Measurements from ENCODE around the gene FGF14. TPM values are rescaled to one million over a fixed set of nuclear protein-coding genes. Genes with fewer than 3 reads are reported as not detected.

Gene FGF14
- total RNA-seq, 1 donor from 2014 or later, result not detected

DNA sequence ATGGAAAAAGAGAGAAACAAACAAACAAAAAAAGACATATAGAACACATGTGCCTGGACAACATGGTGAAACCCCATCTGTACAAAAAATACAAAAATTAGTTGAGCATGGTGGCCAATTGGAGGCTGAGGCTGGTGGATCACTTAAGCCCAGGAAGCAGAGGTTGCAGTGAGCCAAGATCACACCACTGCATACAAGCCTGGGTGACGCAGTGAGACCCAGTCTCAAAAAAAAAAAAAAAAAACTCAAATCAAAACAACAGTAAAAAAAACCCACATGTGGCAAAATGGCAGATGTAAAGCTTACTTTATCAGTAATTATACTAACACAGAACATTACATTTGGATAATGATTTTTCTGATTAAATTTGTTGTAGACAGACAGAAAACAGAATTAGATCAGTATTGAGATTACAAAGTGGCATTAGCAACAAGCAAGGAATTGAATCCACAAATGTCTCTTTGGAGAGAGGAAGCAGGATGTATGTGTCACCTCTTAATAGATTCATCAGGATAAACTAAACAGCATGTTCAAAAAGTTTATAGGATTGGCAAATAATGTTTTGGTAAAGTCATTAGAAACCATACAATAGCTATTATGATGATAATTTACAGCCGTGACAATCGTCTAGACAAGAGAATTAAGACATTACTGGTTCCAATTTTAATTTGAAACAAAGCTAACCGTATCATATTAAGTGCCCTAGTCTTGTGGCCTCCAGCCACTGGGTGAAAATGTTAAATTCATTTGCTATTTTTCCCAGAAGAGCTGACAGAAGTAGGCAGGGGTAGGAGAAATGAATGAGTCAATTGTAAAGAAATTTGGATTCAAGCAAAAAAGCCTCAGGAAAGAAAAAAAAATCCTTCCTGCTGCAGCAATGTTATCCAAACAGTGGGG is 206.0 kb downstream of the FGF14 start:
- H3K4me3 ChIP-seq, result no peak overlapping the region
- no peaks in the 10 kb centered on the region for H3K4me1 ChIP-seq
- H3K27me3 ChIP-seq, result no peaks in the 10 kb centered on the region
- intact Hi-C loops (cut with DNase I), result loop anchor here (5.0 kb wide), 1 partner anchor 261 kb away; no protein-coding TSS in a partner anchor
- no peaks in the 10 kb centered on the region for H3K9me3 ChIP-seq
- H3K27ac ChIP-seq, result no peak overlapping the region
- TF ChIP-seq, protein P1, sequence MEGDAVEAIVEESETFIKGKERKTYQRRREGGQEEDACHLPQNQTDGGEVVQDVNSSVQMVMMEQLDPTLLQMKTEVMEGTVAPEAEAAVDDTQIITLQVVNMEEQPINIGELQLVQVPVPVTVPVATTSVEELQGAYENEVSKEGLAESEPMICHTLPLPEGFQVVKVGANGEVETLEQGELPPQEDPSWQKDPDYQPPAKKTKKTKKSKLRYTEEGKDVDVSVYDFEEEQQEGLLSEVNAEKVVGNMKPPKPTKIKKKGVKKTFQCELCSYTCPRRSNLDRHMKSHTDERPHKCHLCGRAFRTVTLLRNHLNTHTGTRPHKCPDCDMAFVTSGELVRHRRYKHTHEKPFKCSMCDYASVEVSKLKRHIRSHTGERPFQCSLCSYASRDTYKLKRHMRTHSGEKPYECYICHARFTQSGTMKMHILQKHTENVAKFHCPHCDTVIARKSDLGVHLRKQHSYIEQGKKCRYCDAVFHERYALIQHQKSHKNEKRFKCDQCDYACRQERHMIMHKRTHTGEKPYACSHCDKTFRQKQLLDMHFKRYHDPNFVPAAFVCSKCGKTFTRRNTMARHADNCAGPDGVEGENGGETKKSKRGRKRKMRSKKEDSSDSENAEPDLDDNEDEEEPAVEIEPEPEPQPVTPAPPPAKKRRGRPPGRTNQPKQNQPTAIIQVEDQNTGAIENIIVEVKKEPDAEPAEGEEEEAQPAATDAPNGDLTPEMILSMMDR (IDR thresholded peaks at IDR 0.05), result no peak
- no peak for DNase-seq (ENCODE audit: low spot score in 2 of 2)
- H3K36me3 ChIP-seq, result no peaks in the 10 kb centered on the region

DNA sequence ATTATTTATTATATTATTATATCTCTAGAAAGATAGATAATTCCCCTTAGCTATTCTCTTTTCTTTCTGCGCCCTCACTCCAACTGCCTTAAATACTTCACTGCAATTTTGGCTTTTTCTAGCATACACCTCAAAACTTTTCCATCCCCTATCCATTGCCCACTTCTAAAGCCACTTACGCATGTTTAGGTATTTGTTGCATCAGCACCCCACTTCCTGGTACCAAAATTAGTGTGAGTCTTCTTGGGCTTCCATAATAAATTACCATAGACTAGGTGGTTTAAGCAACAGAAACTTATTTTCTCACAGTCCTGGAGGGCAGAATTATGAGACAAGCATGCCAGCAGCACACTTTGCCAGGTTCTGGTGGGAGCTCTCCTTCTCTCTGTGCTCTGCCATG is 209.0 kb downstream of the FGF14 start:
- no peaks in the 10 kb centered on the region for H3K36me3 ChIP-seq
- TF ChIP-seq, protein P1 (IDR thresholded peaks at IDR 0.05), result no peak
- intact Hi-C loops (cut with DNase I), result no loop called here
- H3K9me3 ChIP-seq, result no peaks in the 10 kb centered on the region
- no peaks in the 10 kb centered on the region for H3K4me1 ChIP-seq
- H3K4me3 ChIP-seq, result no peak overlapping the region
- no peak for DNase-seq (ENCODE audit: low spot score in 2 of 2)
- no peak overlapping the region for H3K27ac ChIP-seq
- no peaks in the 10 kb centered on the region for H3K27me3 ChIP-seq

DNA sequence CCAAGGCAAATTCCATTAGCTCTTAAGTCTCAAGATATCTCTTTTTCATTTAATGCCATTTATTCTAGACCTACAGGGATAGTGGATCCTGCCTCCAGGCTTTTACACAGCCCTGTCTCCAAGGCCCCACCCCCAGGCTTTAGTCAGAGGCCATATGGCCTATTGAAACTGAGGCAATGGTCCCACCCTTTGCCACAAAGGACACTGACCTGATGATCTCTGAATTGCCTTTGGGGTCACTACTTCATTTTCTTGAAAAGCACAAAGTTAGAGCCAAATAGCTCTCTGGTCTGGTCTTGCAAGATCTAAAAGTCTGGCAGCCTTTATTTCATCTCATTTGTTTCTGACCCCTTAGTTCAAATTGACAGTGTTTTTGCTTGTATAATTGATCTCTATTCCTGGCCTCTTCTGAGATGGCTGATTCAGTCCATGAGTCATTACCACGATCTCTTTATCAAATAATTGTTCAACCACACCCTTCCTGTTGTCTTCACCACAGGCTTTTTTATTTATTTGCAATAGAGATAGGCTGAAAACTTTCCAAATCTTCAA is 209.8 kb downstream of the FGF14 start:
- intact Hi-C loops (cut with DNase I), result no loop called here
- H3K27ac ChIP-seq, result no peak overlapping the region
- H3K9me3 ChIP-seq, result no peaks in the 10 kb centered on the region
- DNase-seq (ENCODE audit: low spot score in 2 of 2), result no peak
- no peaks in the 10 kb centered on the region for H3K4me1 ChIP-seq
- TF ChIP-seq, protein P1 (IDR thresholded peaks at IDR 0.05), result no peak
- H3K27me3 ChIP-seq, result no peaks in the 10 kb centered on the region
- H3K36me3 ChIP-seq, result no peaks in the 10 kb centered on the region
- no peak overlapping the region for H3K4me3 ChIP-seq

DNA sequence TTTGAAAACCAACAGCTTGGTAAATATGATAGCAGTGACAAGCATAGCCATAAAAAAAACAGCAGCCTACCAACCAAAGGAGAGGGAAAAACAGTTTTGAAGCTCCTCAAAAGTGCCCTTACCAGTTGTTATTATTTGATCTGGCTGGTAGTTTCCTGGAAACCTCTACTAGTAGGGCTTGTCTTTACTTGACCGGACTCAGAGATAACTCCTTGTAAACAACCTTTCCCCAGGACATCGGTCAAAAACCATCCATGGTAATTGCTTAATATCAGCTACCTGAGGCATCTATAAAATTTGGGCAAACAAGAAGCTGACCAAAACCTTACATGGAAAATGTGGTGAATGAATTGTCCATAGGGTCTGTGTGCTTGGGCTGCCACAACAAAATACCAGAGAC is 210.9 kb downstream of the FGF14 start:
- intact Hi-C loops (cut with DNase I), result no loop called here
- Histone ChIP-seq H3K27ac (no peak overlapping the region), H3K9me3 (no peaks in the 10 kb centered on the region), H3K27me3 (no peaks in the 10 kb centered on the region), H3K4me3 (no peak overlapping the region), H3K36me3 (no peaks in the 10 kb centered on the region), H3K4me1 (no peaks in the 10 kb centered on the region)
- DNase-seq (ENCODE audit: low spot score in 2 of 2), result no peak
- TF ChIP-seq, protein P1 (IDR thresholded peaks at IDR 0.05), result no peak

DNA sequence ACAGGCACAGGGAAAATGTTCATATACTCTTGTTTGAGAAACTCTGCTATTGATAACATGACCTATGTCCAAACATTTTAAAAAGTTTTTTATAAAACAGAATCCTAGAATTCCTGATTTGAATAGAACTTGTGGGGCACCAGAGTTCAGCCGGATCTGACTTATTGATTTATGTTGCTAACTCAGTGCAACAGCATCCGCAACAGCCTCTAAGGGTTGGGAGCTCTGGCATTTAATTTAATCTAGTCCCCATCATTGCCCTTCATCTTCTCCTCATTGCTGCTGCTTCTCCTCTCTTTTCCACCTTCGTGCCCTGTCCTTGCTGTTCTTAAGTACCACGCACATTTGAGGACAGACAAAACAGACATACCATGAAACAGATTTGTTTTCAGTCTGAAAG is 214.5 kb downstream of the FGF14 start:
- intact Hi-C loops (cut with DNase I), result no loop called here
- Histone ChIP-seq H3K4me3 (no peak overlapping the region), H3K27me3 (no peaks in the 10 kb centered on the region), H3K27ac (no peak overlapping the region), H3K4me1 (no peaks in the 10 kb centered on the region), H3K36me3 (no peaks in the 10 kb centered on the region), H3K9me3 (no peaks in the 10 kb centered on the region)
- TF ChIP-seq, protein P1 (IDR thresholded peaks at IDR 0.05), result no peak
- no peak for DNase-seq (ENCODE audit: low spot score in 2 of 2)

Measured in ascending aorta (tissue), 2 donors.